GM12873 (cell line): ENCODE data around the gene PRSS56.

Experiments used
- CTCF ChIP-seq: IDR thresholded peaks from 2 replicates; pipeline ENCODE4 v1.5.1; 2012; ENCODE audit warnings: low read depth, mild to moderate bottlenecking, moderate library complexity, low read length, control low read depth; ENCODE audit not compliant: insufficient read depth; ENCODE audit errors: missing control alignments

The PRSS56 gene

DNA sequence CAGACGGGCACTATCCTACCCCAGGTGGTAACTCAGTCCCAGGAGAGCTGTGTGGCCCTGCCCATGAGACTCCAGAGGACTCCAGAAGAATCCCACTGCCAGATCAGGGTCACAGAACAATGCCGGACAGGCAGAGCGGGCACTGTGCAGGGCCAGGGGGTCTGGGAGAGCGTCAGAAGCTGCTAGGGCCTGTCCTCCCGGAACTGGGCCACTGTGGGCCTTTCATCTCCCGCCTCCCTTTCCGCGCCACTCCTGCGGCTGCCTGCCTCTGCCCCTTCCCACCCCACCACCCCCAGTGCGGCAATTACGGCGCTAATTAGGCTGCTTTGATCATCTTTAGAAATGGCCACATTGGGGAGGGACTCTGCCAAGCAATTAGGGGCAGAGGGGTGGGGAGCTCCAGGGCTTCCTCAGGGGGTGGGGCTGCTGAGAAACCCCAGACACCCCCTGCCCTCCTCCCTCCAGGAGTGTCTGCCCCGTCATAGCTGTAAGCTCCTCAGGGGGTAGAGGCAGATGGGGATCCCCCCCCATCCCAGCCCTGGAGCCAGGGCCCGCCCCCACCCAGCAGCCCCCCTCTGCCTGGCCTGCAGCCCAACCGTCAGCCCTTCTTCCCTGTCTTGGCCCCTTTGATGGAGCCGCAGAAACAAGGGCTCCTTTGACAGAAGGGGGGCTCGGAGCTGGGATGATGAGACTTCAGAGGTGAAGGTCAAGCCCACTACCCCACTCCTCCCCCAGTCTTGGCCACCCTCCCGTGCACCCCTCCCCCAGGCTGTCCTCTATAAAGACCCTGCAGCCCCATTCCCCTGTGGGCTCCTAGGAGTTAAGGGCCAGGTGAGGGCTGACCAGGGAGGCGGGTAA, at the start of gene PRSS56:
Gene PRSS56 (plus strand): TSS at position 808 of the 858 bp plus-strand sequence. CDS start 211 bp downstream, outside the sequence.
- TF ChIP-seq CTCF: no peak

DNA sequence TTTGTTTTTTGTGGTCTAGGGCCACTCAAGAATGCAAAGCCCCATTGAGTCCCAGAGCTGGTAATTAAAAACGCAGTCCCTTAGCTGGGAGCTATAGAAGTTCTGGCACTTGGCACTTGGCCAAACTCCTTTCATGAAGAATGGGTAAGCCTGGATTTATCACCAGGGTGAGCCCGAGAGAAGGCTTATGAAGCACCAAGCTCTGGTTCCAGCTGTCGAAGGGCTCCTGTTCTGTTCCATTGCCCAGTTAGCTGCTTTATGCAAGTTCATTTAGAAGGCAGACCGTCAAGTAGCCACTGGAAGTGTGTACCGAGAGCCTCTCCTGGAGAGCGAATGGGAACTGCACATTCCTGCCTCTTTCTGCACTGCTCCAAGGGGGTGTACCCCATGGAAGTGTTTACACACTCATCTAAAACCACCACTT, 46.7 kb upstream of the PRSS56 start:
- no peak for TF ChIP-seq CTCF

- no peak for TF ChIP-seq CTCF
Measured at GRCh38 chr2:232476045-232476444, 44.1 kb upstream of the PRSS56 start.

- no peak for TF ChIP-seq CTCF
Measured at GRCh38 chr2:232476791-232477190, 43.4 kb upstream of the PRSS56 start.

GRCh38 chr2:232477751-232478510, 42.3 kb upstream of the PRSS56 start:
- no peak for TF ChIP-seq CTCF

DNA sequence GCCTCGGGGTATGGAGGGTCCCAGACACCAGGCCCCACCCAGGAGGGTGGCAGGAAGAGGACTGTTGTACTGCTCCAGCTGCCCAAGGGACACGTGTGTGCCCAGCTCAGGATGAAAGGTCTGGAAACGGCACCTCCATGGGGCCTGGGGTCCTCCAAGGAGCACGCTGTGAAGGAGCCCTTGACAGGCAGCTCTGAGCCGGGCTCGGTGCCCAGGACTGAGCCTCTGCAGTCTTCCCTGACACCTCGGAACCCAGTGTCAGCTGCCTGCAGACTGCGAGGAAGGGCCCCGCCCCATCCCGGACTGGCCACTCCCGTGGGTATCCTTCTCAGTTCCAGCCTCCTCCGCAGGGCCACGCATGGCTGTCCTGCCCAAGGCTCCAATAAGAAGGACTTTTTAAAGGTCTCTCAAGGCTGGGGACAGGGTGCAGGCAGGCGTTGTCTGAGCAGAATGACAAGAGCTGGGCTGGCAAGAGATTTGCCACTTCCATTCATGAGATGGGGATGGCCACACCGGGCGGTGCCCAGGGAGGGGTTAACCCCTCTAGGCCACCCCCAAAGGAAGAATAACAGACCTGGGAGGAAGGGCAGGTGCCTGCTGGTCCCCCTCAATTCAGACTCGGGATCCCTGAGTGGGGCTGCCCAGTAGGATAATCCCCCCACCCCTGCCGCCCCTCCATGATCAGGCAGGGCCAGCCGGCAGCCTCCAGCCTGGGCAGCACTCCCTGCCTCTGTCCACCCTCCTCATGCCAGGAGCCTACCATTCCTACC, 41.4 kb upstream of the PRSS56 start:
- no peak for TF ChIP-seq CTCF
